HEK293 (cell line): ENCODE results near the gene PDK4.

ENCODE experiments used
- CTCF ChIA-PET: fragments of 350-600 bp; formaldehyde crosslinking; extraction: SDS; loops from one replicate; lab custom pipeline; 2021; ENCODE audit warnings: antibody characterized with exemption; lab: Yijun Ruan, JAX
- POLR2A ChIA-PET: fragments of 300-600 bp; formaldehyde crosslinking; extraction: SDS; loops from one replicate; lab custom pipeline; 2020; ENCODE audit warnings: antibody characterized with exemption, inconsistent platforms; lab: Yijun Ruan, JAX
- H3K27ac ChIP-seq: fragments of 200-500 bp; sonication (Bioruptor generic); 2 replicates; pipeline ENCODE4 v1.5.1; 2014; ENCODE audit warnings: low read depth, low read length, control low read depth, inconsistent platforms; ENCODE audit errors: extremely low read depth
- H3K36me3 ChIP-seq, 2 experiments: fragments of 200-500 bp in 1 of 2; sonication (Bioruptor generic) in 1 of 2; 1 replicate in 1 of 2; 2 replicates in 1 of 2; pipeline ENCODE4 v1.5.1; 2014 to 2017; ENCODE audit warnings: inconsistent platforms in 2 of 2, low read length in 2 of 2; ENCODE audit not compliant: control insufficient read depth in 2 of 2, insufficient read depth in 1 of 2
- H3K4me1 ChIP-seq: fragments of 200-500 bp; sonication (Bioruptor generic); 2 replicates; pipeline ENCODE4 v1.5.1; 2014; ENCODE audit warnings: mild to moderate bottlenecking, low read length, inconsistent platforms; ENCODE audit not compliant: control insufficient read depth, insufficient read depth
- H3K4me3 ChIP-seq: 2 replicates; pipeline ENCODE4 v1.5.1; 2011; ENCODE audit warnings: low read depth, mild to moderate bottlenecking, control low read depth, low read length, moderate library complexity
- H3K9me3 ChIP-seq: fragments of 200-500 bp; sonication (Bioruptor generic); 2 replicates; pipeline ENCODE4 v1.5.1; 2014; ENCODE audit warnings: low read depth, low read length, inconsistent platforms; ENCODE audit not compliant: control insufficient read depth, insufficient read depth
- FEZF1 ChIP-seq: fragments of 450-650 bp; formaldehyde crosslinking; IDR thresholded peaks from 2 replicates; pipeline ENCODE4 v1.5.1; 2016; ENCODE audit warnings: missing biosample characterization, missing genetic modification characterization
- GFI1B ChIP-seq: fragments of 450-650 bp; formaldehyde crosslinking; IDR thresholded peaks from 2 replicates; pipeline ENCODE4 v1.5.1; 2016; ENCODE audit warnings: missing biosample characterization, missing genetic modification characterization
- GLIS2 ChIP-seq: fragments of 450-650 bp; formaldehyde crosslinking; IDR thresholded peaks from 2 replicates; pipeline ENCODE4 v1.5.1; 2016; ENCODE audit warnings: missing biosample characterization, missing genetic modification characterization
- MEIS1 ChIP-seq: sonication (generic); formaldehyde crosslinking; IDR thresholded peaks from 2 replicates; pipeline ENCODE4 v1.8.1; 2022; ENCODE audit warnings: missing genetic modification reagents, mild to moderate bottlenecking, borderline replicate concordance
- OSR2 ChIP-seq: fragments of 450-650 bp; formaldehyde crosslinking; IDR thresholded peaks from 2 replicates; pipeline ENCODE4 v1.5.1; 2016; ENCODE audit warnings: missing biosample characterization, missing genetic modification characterization
- SCRT1 ChIP-seq: fragments of 450-650 bp; formaldehyde crosslinking; IDR thresholded peaks from 2 replicates; pipeline ENCODE4 v1.5.1; 2016; ENCODE audit warnings: missing biosample characterization, missing genetic modification characterization, borderline replicate concordance
- SP7 ChIP-seq: fragments of 450-650 bp; formaldehyde crosslinking; IDR thresholded peaks from 2 replicates; pipeline ENCODE4 v1.5.1; 2016; ENCODE audit warnings: missing biosample characterization, missing genetic modification characterization
- ZIC2 ChIP-seq: fragments of 450-650 bp; formaldehyde crosslinking; IDR thresholded peaks from 2 replicates; pipeline ENCODE4 v1.5.1; 2016; ENCODE audit warnings: missing biosample characterization, missing genetic modification characterization
- ZNF132 ChIP-seq: fragments of 450-650 bp; formaldehyde crosslinking; IDR thresholded peaks from 2 replicates; pipeline ENCODE4 v1.5.1; 2017; ENCODE audit warnings: missing biosample characterization, missing genetic modification characterization, borderline replicate concordance
- ZNF24 ChIP-seq: fragments of 450-650 bp; formaldehyde crosslinking; IDR thresholded peaks from 2 replicates; pipeline ENCODE4 v1.5.1; 2016; ENCODE audit warnings: missing biosample characterization, missing genetic modification characterization
- ZNF280C ChIP-seq: fragments of 450-650 bp; formaldehyde crosslinking; IDR thresholded peaks from 2 replicates; pipeline ENCODE4 v1.5.1; 2016; ENCODE audit warnings: missing biosample characterization, missing genetic modification characterization
- ZNF423 ChIP-seq: fragments of 450-650 bp; formaldehyde crosslinking; IDR thresholded peaks from 2 replicates; pipeline ENCODE4 v1.5.1; 2016; ENCODE audit warnings: missing biosample characterization, missing genetic modification characterization
- ZNF530 ChIP-seq: fragments of 450-650 bp; formaldehyde crosslinking; IDR thresholded peaks from 2 replicates; pipeline ENCODE4 v1.5.1; 2016; ENCODE audit warnings: low read depth, missing biosample characterization, missing genetic modification characterization
- ZNF623 ChIP-seq: fragments of 450-650 bp; formaldehyde crosslinking; IDR thresholded peaks from 2 replicates; pipeline ENCODE4 v1.5.1; 2016; ENCODE audit warnings: missing biosample characterization, missing genetic modification characterization
- ZNF660 ChIP-seq: fragments of 450-650 bp; IDR thresholded peaks from 2 replicates; pipeline ENCODE4 v1.5.1; 2018; ENCODE audit warnings: missing biosample characterization, mild to moderate bottlenecking, missing genetic modification characterization
- ZNF707 ChIP-seq: fragments of 450-650 bp; formaldehyde crosslinking; IDR thresholded peaks from 2 replicates; pipeline ENCODE4 v1.5.1; 2016; ENCODE audit warnings: missing biosample characterization, missing genetic modification characterization
- ZNF777 ChIP-seq: fragments of 450-650 bp; formaldehyde crosslinking; IDR thresholded peaks from 2 replicates; pipeline ENCODE4 v1.5.1; 2017; ENCODE audit warnings: missing biosample characterization, missing genetic modification characterization, borderline replicate concordance
- TF ChIP-seq, protein P1 (sequence below): fragments of 450-650 bp; formaldehyde crosslinking; IDR thresholded peaks from 2 replicates; pipeline ENCODE4 v1.5.1; 2016; ENCODE audit warnings: missing biosample characterization, missing genetic modification characterization
- TF ChIP-seq, protein P2 (sequence below): fragments of 450-650 bp; formaldehyde crosslinking; IDR thresholded peaks from 2 replicates; pipeline ENCODE4 v1.5.1; 2016; ENCODE audit warnings: missing biosample characterization, missing genetic modification characterization
- TF ChIP-seq, protein P3 (sequence below): fragments of 450-650 bp; formaldehyde crosslinking; IDR thresholded peaks from 2 replicates; pipeline ENCODE4 v1.5.1; 2017; ENCODE audit warnings: missing biosample characterization, missing genetic modification characterization

The PDK4 gene

DNA sequence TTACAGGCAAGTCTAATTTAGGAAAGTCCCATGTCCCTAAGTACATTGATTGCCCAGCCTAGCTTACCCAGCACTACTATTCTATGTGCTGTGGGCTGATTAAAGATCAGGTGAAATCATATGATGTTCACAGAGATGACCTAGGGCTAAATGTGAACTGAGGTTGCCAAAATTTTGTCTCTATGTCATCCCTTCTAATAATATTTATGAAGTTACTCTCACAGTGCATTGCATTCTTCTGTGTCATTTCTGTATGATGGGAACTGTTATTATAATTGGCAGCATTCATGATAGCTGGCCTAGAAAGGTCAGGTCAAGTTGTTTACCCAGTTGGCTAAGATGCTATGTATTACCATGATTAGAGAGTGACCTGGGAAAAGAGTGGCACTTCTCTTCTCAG lies 2.8 kb upstream of the PDK4 start:
- peak; percentile 96 for TF ChIP-seq ZNF660 (tag by site-specific recombination)
- TF ChIP-seq ZNF530 (tag by site-specific recombination) = no peak
- Histone ChIP-seq H3K4me3 (no peak overlapping the region), H3K36me3 (no peaks in the 10 kb centered on the region), H3K4me1 (no peaks in the 10 kb centered on the region), H3K27ac (no peak overlapping the region), H3K9me3 (no peaks in the 10 kb centered on the region)
- ChIA-PET CTCF (interaction anchor here (1.4 kb wide), 1 partner anchor 87 kb away, joined by 3 read pairs; no protein-coding TSS in a partner anchor), POLR2A (interaction anchor here (0.5 kb wide), 1 partner anchor 54 kb away, joined by 3 read pairs; no protein-coding TSS in a partner anchor)

DNA sequence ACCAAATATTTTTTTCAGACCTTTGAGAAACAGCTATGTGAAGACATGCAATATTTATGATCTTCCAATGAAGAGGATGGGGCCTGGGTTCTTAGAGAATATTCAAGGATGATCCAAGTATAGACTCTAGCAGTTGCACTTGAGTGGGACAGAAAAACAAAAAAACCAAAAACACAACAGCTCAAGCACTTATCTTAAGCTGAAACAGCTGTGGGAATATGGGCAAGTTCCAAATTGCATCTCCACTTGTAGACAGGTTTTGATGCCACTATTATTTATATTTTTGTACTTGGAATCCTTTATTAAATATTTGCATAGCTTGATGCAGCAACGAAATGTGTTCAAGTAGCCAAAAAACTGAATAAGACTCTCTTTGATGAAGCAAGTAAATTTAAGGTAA lies 2.2 kb upstream of the PDK4 start:
- Histone ChIP-seq H3K27ac (no peak overlapping the region), H3K4me1 (no peaks in the 10 kb centered on the region), H3K4me3 (no peak overlapping the region)
- CTCF ChIA-PET = interaction anchor here (0.6 to 1.4 kb wide), 2 partner anchors 28 to 87 kb away, joined by 3 read pairs; no protein-coding TSS in a partner anchor
- TF ChIP-seq ZIC2 (tag by site-specific recombination) (no peak), ZNF707 (tag by site-specific recombination) (no peak), FEZF1 (tag by site-specific recombination) (no peak), OSR2 (tag by site-specific recombination) (no peak)
- TF ChIP-seq, protein P1, sequence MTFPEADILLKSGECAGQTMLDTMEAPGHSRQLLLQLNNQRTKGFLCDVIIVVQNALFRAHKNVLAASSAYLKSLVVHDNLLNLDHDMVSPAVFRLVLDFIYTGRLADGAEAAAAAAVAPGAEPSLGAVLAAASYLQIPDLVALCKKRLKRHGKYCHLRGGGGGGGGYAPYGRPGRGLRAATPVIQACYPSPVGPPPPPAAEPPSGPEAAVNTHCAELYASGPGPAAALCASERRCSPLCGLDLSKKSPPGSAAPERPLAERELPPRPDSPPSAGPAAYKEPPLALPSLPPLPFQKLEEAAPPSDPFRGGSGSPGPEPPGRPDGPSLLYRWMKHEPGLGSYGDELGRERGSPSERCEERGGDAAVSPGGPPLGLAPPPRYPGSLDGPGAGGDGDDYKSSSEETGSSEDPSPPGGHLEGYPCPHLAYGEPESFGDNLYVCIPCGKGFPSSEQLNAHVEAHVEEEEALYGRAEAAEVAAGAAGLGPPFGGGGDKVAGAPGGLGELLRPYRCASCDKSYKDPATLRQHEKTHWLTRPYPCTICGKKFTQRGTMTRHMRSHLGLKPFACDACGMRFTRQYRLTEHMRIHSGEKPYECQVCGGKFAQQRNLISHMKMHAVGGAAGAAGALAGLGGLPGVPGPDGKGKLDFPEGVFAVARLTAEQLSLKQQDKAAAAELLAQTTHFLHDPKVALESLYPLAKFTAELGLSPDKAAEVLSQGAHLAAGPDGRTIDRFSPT (tag by site-specific recombination) = no peak
- TF ChIP-seq, protein P2, sequence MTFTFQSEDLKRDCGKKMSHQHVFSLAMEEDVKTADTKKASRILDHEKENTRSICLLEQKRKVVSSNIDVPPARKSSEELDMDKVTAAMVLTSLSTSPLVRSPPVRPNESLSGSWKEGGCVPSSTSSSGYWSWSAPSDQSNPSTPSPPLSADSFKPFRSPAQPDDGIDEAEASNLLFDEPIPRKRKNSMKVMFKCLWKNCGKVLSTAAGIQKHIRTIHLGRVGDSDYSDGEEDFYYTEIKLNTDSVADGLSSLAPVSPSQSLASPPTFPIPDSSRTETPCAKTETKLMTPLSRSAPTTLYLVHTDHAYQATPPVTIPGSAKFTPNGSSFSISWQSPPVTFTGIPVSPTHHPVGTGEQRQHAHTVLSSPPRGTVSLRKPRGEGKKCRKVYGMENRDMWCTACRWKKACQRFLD = no peak
- TF ChIP-seq, all 188 proteins: peak for 0
- Histone ChIP-seq H3K9me3 (no peaks in the 10 kb centered on the region), H3K36me3 (no peaks in the 10 kb centered on the region)
- POLR2A ChIA-PET = no interaction called here

DNA sequence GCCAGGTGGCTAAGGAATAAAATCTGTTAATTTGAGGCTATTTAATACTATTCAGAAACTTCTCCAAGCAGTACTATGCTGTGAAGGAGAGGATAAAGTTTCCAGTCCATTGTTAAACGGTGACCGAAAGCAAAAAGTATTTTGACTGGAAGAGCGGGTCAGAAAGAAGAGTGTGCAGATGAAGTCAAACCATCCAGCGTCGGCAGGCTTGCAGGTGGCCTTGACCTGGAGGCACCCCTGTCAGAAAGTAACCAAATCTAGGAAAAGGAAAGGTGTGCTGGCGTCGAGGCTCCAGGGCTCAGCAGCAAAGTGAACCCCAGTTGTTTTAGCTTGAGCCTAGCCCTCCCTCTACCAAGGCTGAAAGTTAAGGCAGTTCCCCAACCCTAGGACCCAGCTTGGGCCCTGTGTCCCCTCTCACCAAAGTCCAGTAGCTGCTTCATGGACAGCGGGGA lies 544 bp downstream of the PDK4 start:
- ChIA-PET CTCF (no interaction called here), POLR2A (no interaction called here)
- peak overlapping the region; percentile 45; the same call in 1 of the 2 replicates for H3K27ac ChIP-seq
- H3K36me3 ChIP-seq = peaks cover 5 to 7% of the 10 kb centered on the region in 2 experiments; a peak in 2 of 3 replicates
- H3K9me3 ChIP-seq = no peaks in the 10 kb centered on the region
- H3K4me3 ChIP-seq = peak overlapping the region; percentile 81
- no peaks in the 10 kb centered on the region for H3K4me1 ChIP-seq
- TF ChIP-seq ZNF132 (tag by site-specific recombination) (no peak), ZNF24 (tag by site-specific recombination) (no peak), ZNF423 (tag by site-specific recombination) (no peak), ZNF623 (tag by site-specific recombination) (no peak), ZNF280C (tag by site-specific recombination) (no peak), ZNF777 (0 out of 2 replicates have a peak, but pooled peaks have one; percentile 68), SP7 (tag by site-specific recombination) (no peak), GLIS2 (tag by site-specific recombination) (0 out of 2 replicates have a peak, but pooled peaks have one; percentile 47), MEIS1 (CRISPR knock-in tag) (no peak), SCRT1 (tag by site-specific recombination) (no peak), GFI1B (tag by site-specific recombination) (no peak)
- TF ChIP-seq, protein P3, sequence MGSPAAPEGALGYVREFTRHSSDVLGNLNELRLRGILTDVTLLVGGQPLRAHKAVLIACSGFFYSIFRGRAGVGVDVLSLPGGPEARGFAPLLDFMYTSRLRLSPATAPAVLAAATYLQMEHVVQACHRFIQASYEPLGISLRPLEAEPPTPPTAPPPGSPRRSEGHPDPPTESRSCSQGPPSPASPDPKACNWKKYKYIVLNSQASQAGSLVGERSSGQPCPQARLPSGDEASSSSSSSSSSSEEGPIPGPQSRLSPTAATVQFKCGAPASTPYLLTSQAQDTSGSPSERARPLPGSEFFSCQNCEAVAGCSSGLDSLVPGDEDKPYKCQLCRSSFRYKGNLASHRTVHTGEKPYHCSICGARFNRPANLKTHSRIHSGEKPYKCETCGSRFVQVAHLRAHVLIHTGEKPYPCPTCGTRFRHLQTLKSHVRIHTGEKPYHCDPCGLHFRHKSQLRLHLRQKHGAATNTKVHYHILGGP (tag by site-specific recombination) = no peak
